ENCODE data around the gene HES1.

DNA sequence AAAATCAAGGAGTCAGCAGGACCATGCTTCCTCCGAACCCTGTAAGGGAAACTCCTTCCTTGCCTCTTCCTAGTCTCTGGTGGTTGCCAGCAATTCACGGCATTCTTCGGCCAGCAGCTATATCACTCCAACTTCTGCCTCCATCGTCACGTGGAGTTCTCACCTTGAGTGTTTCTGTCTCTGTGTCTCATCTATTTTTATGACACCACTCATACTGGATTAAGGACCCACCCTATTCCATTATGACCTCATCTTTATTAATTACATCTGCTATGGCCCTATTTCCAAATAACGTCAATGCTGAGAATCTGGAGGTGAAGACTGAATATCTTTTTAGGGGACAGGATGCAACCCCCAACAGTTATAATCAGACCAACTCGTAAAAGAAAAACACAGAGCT, 21.8 kb upstream of the HES1 start:
- TF ChIP-seq, protein P1, sequence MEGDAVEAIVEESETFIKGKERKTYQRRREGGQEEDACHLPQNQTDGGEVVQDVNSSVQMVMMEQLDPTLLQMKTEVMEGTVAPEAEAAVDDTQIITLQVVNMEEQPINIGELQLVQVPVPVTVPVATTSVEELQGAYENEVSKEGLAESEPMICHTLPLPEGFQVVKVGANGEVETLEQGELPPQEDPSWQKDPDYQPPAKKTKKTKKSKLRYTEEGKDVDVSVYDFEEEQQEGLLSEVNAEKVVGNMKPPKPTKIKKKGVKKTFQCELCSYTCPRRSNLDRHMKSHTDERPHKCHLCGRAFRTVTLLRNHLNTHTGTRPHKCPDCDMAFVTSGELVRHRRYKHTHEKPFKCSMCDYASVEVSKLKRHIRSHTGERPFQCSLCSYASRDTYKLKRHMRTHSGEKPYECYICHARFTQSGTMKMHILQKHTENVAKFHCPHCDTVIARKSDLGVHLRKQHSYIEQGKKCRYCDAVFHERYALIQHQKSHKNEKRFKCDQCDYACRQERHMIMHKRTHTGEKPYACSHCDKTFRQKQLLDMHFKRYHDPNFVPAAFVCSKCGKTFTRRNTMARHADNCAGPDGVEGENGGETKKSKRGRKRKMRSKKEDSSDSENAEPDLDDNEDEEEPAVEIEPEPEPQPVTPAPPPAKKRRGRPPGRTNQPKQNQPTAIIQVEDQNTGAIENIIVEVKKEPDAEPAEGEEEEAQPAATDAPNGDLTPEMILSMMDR (IDR thresholded peaks at IDR 0.05; ENCODE audit: poor library complexity, severe bottlenecking): no peak
- TF ChIP-seq MXI1 (conservative IDR thresholded peaks at IDR 0.05; ENCODE audit: poor library complexity, severe bottlenecking) (no peak), TAF1 (IDR thresholded peaks at IDR 0.05; ENCODE audit: low read depth) (no peak), EZH2 (IDR thresholded peaks at IDR 0.05; ENCODE audit: borderline replicate concordance, insufficient read depth, low read length, poor library complexity, severe bottlenecking) (no peak), POLR2AphosphoS5 (IDR thresholded peaks at IDR 0.05) (no peak)

All from neural cell (in vitro differentiated cells).